ENCODE measurements around the gene UGDH.

UGDH gene

DNA sequence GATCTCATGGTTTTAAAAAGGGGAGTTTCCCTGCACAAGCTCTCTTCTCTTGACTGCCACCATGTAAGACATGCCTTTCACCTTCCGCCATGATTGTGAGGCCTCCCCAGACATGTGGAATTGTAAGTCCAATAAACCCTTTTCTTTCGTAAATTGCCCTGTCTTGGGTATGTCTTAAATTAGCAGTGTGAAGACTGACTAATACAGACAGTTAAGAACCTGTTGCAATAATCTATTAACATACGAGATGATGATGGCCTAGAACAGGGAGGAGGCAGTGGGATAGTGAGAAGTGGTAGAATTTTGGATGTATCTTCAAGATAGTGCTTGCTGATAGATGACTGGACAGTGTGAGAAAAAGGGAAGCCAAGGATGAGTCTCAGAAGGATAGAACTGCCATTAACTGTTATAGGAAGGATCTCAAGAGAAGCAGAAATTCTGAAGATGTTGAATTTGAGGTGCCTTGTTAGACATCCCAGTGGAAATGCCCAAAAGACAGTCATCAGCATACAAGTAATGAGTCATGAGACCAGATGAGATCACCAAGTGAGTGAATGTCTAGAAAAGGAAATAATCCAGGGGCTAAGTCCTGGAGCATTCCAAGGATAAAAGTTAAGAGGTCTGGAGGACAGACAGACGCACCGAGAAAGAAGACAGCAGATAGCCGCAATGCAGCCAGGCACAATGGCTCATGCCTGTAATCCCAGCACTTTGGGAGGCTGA is 38.8 kb upstream of the UGDH start:
- Histone ChIP-seq H3K9me3 (ENCODE audit: insufficient read depth, low read depth, low read length) (no peaks in the 10 kb centered on the region), H3K4me3 (ENCODE audit: low read length, poor library complexity, severe bottlenecking) (no peak overlapping the region), H4K20me1 (ENCODE audit: insufficient read depth, low read length, poor library complexity, severe bottlenecking) (no peaks in the 10 kb centered on the region), H3K27me3 (ENCODE audit: insufficient read depth, low read length, poor library complexity, severe bottlenecking) (no peaks in the 10 kb centered on the region), H3K79me2 (ENCODE audit: insufficient read depth, low read length) (no peaks in the 10 kb centered on the region), H2AFZ (ENCODE audit: low read length) (no peak overlapping the region), H3K4me2 (ENCODE audit: low read depth, low read length, poor library complexity, severe bottlenecking) (no peak overlapping the region), H3K4me1 (ENCODE audit: insufficient read depth, low read length, poor library complexity, severe bottlenecking) (no peaks in the 10 kb centered on the region), H3K36me3 (ENCODE audit: insufficient read depth, low read length) (no peaks in the 10 kb centered on the region), H3K9me2 (replicated peaks; ENCODE audit: low read depth, low read length) (no peaks in the 10 kb centered on the region), H3F3A (ENCODE audit: low read depth) (no peaks in the 10 kb centered on the region), H3K9ac (ENCODE audit: low read depth, low read length, poor library complexity, severe bottlenecking) (no peak overlapping the region)
- no peak for TF ChIP-seq EZH2phosphoT487 (IDR thresholded peaks at IDR 0.05; ENCODE audit: borderline replicate concordance)
- TF ChIP-seq, protein P1, sequence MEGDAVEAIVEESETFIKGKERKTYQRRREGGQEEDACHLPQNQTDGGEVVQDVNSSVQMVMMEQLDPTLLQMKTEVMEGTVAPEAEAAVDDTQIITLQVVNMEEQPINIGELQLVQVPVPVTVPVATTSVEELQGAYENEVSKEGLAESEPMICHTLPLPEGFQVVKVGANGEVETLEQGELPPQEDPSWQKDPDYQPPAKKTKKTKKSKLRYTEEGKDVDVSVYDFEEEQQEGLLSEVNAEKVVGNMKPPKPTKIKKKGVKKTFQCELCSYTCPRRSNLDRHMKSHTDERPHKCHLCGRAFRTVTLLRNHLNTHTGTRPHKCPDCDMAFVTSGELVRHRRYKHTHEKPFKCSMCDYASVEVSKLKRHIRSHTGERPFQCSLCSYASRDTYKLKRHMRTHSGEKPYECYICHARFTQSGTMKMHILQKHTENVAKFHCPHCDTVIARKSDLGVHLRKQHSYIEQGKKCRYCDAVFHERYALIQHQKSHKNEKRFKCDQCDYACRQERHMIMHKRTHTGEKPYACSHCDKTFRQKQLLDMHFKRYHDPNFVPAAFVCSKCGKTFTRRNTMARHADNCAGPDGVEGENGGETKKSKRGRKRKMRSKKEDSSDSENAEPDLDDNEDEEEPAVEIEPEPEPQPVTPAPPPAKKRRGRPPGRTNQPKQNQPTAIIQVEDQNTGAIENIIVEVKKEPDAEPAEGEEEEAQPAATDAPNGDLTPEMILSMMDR (conservative IDR thresholded peaks at IDR 0.05; ENCODE audit: low read length): no peak

DNA sequence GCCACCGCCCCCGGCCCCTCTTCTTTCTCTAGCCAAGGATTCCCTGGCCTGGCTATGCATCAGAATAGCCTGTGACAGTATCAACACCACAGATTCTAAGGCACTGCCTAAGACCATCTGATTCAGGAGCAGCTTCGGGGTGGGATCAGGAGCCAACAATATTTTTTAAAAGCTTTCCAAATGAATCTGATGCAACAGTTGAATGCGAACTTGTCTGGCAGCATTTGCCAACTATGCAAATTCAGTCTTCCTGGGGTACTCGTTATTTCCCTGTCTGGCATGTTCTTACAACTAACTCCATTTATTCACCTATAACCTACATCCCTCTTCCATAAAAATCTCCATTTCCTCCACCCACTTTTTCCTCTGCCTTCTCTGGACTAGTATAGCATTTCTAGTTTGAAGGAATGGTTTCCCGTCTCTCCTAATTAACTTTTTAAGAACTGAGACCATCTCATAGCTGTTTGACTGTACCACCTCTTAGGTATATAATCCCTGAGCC is 36.2 kb upstream of the UGDH start:
- Histone ChIP-seq H2AFZ (ENCODE audit: low read length) (no peak overlapping the region), H3K36me3 (ENCODE audit: insufficient read depth, low read length) (no peaks in the 10 kb centered on the region), H3K4me1 (ENCODE audit: insufficient read depth, low read length, poor library complexity, severe bottlenecking) (no peaks in the 10 kb centered on the region), H3K9ac (ENCODE audit: low read depth, low read length, poor library complexity, severe bottlenecking) (no peak overlapping the region), H3K9me3 (ENCODE audit: insufficient read depth, low read depth, low read length) (no peaks in the 10 kb centered on the region), H3K4me2 (ENCODE audit: low read depth, low read length, poor library complexity, severe bottlenecking) (no peak overlapping the region), H3K79me2 (ENCODE audit: insufficient read depth, low read length) (no peaks in the 10 kb centered on the region), H4K20me1 (ENCODE audit: insufficient read depth, low read length, poor library complexity, severe bottlenecking) (no peaks in the 10 kb centered on the region), H3K9me2 (replicated peaks; ENCODE audit: low read depth, low read length) (no peaks in the 10 kb centered on the region), H3K27me3 (ENCODE audit: insufficient read depth, low read length, poor library complexity, severe bottlenecking) (no peaks in the 10 kb centered on the region), H3K4me3 (ENCODE audit: low read length, poor library complexity, severe bottlenecking) (no peak overlapping the region), H3F3A (ENCODE audit: low read depth) (no peaks in the 10 kb centered on the region)
- TF ChIP-seq, protein P1 (conservative IDR thresholded peaks at IDR 0.05; ENCODE audit: low read length): no peak
- TF ChIP-seq EZH2phosphoT487 (IDR thresholded peaks at IDR 0.05; ENCODE audit: borderline replicate concordance): no peak

DNA sequence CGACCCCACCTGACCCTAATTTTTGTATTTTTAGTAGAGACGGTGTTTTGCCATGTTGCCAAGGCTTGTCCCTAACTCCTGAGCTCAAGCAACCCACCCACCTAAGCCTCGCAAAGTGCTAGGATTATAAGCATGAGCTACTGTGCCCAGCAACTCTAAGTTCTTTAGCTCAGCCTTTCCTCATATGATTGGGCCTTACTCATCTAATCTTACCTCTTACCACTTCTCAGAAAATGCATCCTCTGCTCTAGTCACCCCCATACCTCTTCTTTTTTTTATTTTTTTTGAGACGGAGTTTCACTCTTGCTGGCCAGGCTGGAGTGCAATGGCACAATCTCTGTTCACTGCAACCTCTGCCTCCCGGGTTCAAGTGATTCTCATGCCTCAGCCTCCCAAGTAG is 35.6 kb upstream of the UGDH start:
- TF ChIP-seq, protein P1 (conservative IDR thresholded peaks at IDR 0.05; ENCODE audit: low read length): no peak
- TF ChIP-seq EZH2phosphoT487 (IDR thresholded peaks at IDR 0.05; ENCODE audit: borderline replicate concordance): no peak
- Histone ChIP-seq H3F3A (ENCODE audit: low read depth) (no peaks in the 10 kb centered on the region), H4K20me1 (ENCODE audit: insufficient read depth, low read length, poor library complexity, severe bottlenecking) (no peaks in the 10 kb centered on the region), H3K4me3 (ENCODE audit: low read length, poor library complexity, severe bottlenecking) (no peak overlapping the region), H3K9ac (ENCODE audit: low read depth, low read length, poor library complexity, severe bottlenecking) (no peak overlapping the region), H3K27me3 (ENCODE audit: insufficient read depth, low read length, poor library complexity, severe bottlenecking) (no peaks in the 10 kb centered on the region), H3K9me2 (replicated peaks; ENCODE audit: low read depth, low read length) (no peaks in the 10 kb centered on the region), H3K79me2 (ENCODE audit: insufficient read depth, low read length) (no peaks in the 10 kb centered on the region), H2AFZ (ENCODE audit: low read length) (no peak overlapping the region), H3K4me2 (ENCODE audit: low read depth, low read length, poor library complexity, severe bottlenecking) (no peak overlapping the region), H3K9me3 (ENCODE audit: insufficient read depth, low read depth, low read length) (no peaks in the 10 kb centered on the region), H3K4me1 (ENCODE audit: insufficient read depth, low read length, poor library complexity, severe bottlenecking) (no peaks in the 10 kb centered on the region), H3K36me3 (ENCODE audit: insufficient read depth, low read length) (no peaks in the 10 kb centered on the region)
